AG10803 (cell line): Measurements from ENCODE around the gene STAT4.

Experiments
- DNase-seq: peaks from one replicate; pipeline ENCODE4 v3.0.0; 2010; ENCODE audit warnings: low read depth
- H3K4me3 ChIP-seq: 2 replicates; pipeline ENCODE4 v1.5.1; 2011; ENCODE audit warnings: mild to moderate bottlenecking, low read length, control low read depth
- CTCF ChIP-seq: conservative IDR thresholded peaks from 2 replicates; pipeline ENCODE4 v1.5.1; 2011; ENCODE audit warnings: mild to moderate bottlenecking, low read length, control low read depth, inconsistent platforms

Gene STAT4

DNA sequence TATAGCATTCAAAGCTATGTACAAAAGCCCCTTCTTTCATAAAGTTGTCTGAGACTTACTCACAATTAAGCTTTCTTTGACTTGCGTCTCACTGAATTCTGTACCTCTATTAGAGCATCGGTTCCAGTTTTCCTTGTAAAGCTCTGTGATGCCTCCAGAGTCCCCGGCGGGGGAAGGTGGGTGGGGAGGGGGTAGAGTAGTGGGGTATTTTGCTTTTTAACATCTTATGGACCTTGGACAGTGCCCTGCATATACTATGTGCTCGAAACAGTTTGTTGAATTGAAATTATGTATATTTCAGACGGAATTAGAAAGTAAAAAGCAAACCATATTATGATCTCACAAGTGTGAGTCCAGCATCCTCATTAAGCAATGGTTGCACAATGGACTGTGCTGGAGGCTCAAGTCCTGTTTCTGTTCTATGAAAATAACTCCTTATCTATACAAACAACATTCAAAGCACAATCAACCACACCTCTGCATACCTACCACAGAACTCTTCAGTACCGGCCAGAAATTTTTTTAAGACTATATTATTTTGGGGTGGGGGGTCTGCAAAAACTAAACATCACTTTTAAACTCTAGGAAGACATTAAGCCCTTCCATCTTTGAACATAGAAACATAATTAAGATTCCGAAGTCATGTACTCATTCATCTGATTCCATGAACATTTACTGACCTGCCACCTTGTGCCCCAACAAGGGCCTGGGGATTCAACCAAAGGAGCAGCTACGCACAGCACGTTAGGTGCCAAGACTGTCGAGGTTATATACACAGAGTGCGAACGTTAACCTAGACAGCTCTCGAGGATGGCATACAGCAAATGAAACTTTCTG is 137.7 kb downstream of the STAT4 start:
- no peak for TF ChIP-seq CTCF
- H3K4me3 ChIP-seq = peak overlapping the region; percentile 97
- peak; percentile 40 for DNase-seq

DNA sequence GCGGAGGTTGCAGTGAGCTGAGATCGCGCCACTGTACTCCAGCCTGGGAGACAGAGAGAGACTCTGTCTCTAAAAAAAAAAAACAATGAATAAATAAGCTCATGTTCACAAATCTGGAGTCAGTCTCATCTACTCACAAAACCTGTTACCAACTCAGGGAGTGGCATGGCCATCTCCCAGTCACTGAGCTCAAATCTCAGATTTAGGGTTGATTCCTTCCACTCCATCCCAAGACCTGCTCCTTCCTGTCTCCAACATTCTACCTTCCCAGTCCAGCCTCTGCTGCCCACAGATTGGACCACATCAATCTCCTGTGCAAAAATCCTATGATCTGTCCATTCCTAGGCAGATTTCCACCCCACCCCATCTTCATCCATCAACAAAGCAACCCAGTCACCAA is 138.4 kb downstream of the STAT4 start:
- DNase-seq = no peak
- TF ChIP-seq CTCF = no peak
- H3K4me3 ChIP-seq = peak overlapping the region; percentile 97

GRCh38 chr2:191010887-191011885 is 139.6 kb downstream of the STAT4 start:
- TF ChIP-seq CTCF = no peak
- no peak for DNase-seq
- H3K4me3 ChIP-seq = peak overlapping the region; percentile 97

DNA sequence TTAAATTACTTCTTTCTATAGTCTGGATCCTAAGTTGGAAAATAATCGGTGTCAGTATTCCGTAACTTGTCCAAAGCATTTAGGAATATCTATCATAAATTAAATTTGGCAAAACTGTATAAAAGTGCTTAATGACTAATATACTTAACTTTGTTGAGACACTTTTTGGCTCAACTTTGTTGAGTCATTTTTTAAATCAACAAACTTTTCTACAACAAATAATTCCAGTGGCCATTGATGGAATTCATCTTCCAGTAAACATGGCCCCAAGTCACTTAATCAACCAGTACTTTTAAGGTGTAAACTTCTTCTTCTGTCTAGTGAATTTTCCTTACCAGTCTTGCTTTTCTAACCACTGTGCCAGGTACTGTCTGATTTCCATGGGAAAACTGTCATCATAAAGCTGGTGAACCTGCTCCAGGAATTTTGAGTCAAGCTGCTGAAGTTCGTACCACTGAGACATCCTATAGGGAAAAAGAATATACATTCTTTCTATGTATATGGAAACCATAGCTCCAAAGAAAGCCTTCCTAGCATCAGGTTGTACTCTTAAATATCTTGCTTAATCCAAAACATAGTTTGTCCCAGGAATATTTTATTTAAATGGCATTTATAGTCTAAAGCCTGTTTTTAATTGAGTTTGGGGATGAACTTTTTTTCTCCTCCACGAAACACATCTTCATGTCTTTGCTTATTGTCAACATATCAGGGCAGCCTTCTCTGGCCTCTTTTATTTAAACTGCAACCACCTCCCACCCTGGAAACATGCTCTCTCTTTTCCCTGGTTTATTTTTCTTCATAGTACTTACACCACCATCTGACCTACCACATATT is 141.0 kb downstream of the STAT4 start:
- TF ChIP-seq CTCF = no peak
- peak; percentile 51 for DNase-seq
- H3K4me3 ChIP-seq = no peak overlapping the region; the same call in 1 of the 2 replicates

GRCh38 chr2:191008286-191008685 is 142.5 kb downstream of the STAT4 start:
- TF ChIP-seq CTCF = no peak
- no peak for DNase-seq
- H3K4me3 ChIP-seq = no peak overlapping the region

- DNase-seq = no peak
- no peak overlapping the region for H3K4me3 ChIP-seq
- TF ChIP-seq CTCF = no peak
These were observed 143.6 kb downstream of the STAT4 start for GRCh38 chr2:191006997-191007783.
